Measurements from ENCODE around the gene CDK7. TPM values are rescaled to one million over a fixed set of nuclear protein-coding genes. Genes with fewer than 3 reads are reported as not detected.

The CDK7 gene
- total and polyA plus RNA-seq, 9 of the 15 experiments (the other 6 are each of a cell fraction or from before 2014, with no cell fraction given) = 41.7 to 143 (median 65.3) TPM

DNA sequence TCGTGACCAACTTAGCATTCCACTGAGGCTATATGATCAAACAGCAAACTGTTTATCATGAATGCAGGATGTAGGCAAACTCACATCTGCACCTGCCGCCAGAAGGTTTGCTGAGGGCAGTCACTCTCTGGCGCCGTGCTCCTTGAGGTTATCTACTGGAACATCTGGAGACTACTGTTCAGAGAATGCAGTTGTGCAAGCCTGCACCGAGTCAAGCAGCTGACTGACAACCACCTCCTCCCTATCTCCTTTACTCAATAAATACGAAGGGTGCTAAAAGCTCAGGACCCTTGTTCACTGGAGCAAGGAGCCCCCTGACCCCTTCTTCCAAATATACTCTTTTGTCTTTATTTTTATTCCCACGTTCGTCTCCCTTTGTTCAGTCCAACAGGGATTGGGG is 70.8 kb downstream of the CDK7 start (continued):
- TF ChIP-seq, protein P1, sequence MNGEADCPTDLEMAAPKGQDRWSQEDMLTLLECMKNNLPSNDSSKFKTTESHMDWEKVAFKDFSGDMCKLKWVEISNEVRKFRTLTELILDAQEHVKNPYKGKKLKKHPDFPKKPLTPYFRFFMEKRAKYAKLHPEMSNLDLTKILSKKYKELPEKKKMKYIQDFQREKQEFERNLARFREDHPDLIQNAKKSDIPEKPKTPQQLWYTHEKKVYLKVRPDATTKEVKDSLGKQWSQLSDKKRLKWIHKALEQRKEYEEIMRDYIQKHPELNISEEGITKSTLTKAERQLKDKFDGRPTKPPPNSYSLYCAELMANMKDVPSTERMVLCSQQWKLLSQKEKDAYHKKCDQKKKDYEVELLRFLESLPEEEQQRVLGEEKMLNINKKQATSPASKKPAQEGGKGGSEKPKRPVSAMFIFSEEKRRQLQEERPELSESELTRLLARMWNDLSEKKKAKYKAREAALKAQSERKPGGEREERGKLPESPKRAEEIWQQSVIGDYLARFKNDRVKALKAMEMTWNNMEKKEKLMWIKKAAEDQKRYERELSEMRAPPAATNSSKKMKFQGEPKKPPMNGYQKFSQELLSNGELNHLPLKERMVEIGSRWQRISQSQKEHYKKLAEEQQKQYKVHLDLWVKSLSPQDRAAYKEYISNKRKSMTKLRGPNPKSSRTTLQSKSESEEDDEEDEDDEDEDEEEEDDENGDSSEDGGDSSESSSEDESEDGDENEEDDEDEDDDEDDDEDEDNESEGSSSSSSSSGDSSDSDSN (IDR thresholded peaks at IDR 0.05; ENCODE audit: borderline replicate concordance in 1 of 2, low read depth in 2 of 2, low read length in 2 of 2) = no peak
- TF ChIP-seq TRIM28 (IDR thresholded peaks at IDR 0.05) = peak; percentile 69; the same call in 1 of the 2 replicates
- peak in 1 of 2 experiments; percentile 28; a peak in 1 of 4 replicates for TF ChIP-seq RCOR1 (IDR thresholded peaks at IDR 0.05; ENCODE audit: borderline replicate concordance in 1 of 2, low read depth in 2 of 2, low read length in 2 of 2)
- TF ChIP-seq NCOR1 (IDR thresholded peaks at IDR 0.05) = peak; percentile 46; the same call in 1 of the 2 replicates
- TF ChIP-seq, protein P2, sequence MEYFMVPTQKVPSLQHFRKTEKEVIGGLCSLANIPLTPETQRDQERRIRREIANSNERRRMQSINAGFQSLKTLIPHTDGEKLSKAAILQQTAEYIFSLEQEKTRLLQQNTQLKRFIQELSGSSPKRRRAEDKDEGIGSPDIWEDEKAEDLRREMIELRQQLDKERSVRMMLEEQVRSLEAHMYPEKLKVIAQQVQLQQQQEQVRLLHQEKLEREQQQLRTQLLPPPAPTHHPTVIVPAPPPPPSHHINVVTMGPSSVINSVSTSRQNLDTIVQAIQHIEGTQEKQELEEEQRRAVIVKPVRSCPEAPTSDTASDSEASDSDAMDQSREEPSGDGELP (CRISPR knock-in tag; IDR thresholded peaks at IDR 0.05; ENCODE audit: borderline replicate concordance) = peak; percentile 74
- TF ChIP-seq ZEB2 (IDR thresholded peaks at IDR 0.05) = peak; percentile 35; the same call in 1 of the 2 replicates
- peak; percentile 80 for TF ChIP-seq ARID1B (IDR thresholded peaks at IDR 0.05)
- TF ChIP-seq YY1 (IDR thresholded peaks at IDR 0.05; ENCODE audit: borderline replicate concordance in 1 of 3, control insufficient read depth in 1 of 3, extremely low read depth in 1 of 3, insufficient read depth in 3 of 3, insufficient read length in 1 of 3, insufficient replicate concordance in 2 of 3, low read depth in 1 of 3, low read length in 2 of 3) = no peak
- TF ChIP-seq EP300 (IDR thresholded peaks at IDR 0.05; ENCODE audit: low read length) = peak; percentile 51; the same call in 1 of the 2 replicates
- peak; percentile 13; the same call in 1 of the 2 replicates for TF ChIP-seq SMARCA4 (IDR thresholded peaks at IDR 0.05)
- TF ChIP-seq CBFA2T2 (conservative IDR thresholded peaks at IDR 0.05) = peak; percentile 82
- TF ChIP-seq CBFA2T3 (IDR thresholded peaks at IDR 0.05) = peak; percentile 87
- peak; percentile 87 to 94 for TF ChIP-seq TRIM24 (IDR thresholded peaks at IDR 0.05)
- TF ChIP-seq, protein P3, sequence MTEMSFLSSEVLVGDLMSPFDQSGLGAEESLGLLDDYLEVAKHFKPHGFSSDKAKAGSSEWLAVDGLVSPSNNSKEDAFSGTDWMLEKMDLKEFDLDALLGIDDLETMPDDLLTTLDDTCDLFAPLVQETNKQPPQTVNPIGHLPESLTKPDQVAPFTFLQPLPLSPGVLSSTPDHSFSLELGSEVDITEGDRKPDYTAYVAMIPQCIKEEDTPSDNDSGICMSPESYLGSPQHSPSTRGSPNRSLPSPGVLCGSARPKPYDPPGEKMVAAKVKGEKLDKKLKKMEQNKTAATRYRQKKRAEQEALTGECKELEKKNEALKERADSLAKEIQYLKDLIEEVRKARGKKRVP (CRISPR knock-in tag; IDR thresholded peaks at IDR 0.05) = no peak
- TF ChIP-seq NFXL1 (CRISPR knock-in tag; IDR thresholded peaks at IDR 0.05) = no peak
- TF ChIP-seq STAT5A (IDR thresholded peaks at IDR 0.05; ENCODE audit: borderline replicate concordance, low read length) = peak; percentile 35; the same call in 1 of the 2 replicates
- peak; percentile 70 for TF ChIP-seq ZBTB7A (IDR thresholded peaks at IDR 0.05; ENCODE audit: borderline replicate concordance, control insufficient read depth, low read depth, low read length)
- TF ChIP-seq NFIC (IDR thresholded peaks at IDR 0.05) = peak; percentile 45
- 0 out of 2 replicates have a peak, but pooled peaks have one; percentile 21 for TF ChIP-seq DPF2 (IDR thresholded peaks at IDR 0.05)

All from K562 (cell line).